WTC11 (cell line): ENCODE data around the gene NSF.

Experiments
- ATF6 ChIP-seq: sonication (generic); formaldehyde crosslinking; IDR thresholded peaks from 2 replicates; pipeline ENCODE4 v1.8.1; 2023; ENCODE audit warnings: mild to moderate bottlenecking, missing genetic modification reagents
- TF ChIP-seq, protein P1 (sequence below): fragments of 200-600 bp; IDR thresholded peaks from 2 replicates; pipeline ENCODE4 v1.8.0; 2022; ENCODE audit warnings: antibody characterized with exemption
- TF ChIP-seq, protein P2 (sequence below): sonication (generic); formaldehyde crosslinking; IDR thresholded peaks from 2 replicates; pipeline ENCODE4 v1.8.1; 2023; ENCODE audit warnings: mild to moderate bottlenecking, missing genetic modification reagents, moderate library complexity

DNA sequence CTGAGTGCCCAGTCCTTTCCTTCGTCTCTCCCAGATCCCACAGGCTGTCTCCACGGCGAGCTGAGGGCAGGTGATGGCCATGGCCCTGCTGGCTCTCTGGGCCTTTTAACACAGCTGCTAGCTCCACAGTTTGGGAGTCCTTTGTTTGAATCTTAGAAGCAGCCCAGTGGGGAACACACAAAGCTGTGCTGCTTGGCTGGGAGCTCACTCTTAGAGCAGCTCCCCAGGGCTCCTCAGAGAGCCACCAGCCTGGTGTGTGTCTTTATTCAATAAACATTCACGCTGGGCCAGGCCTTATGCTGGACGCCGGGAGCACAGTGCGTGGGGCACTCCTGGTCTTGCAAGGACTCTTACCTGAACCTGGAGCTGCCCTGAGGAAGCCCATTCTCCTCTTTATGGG lies 198.3 kb downstream of the NSF start:
- TF ChIP-seq, protein P1, sequence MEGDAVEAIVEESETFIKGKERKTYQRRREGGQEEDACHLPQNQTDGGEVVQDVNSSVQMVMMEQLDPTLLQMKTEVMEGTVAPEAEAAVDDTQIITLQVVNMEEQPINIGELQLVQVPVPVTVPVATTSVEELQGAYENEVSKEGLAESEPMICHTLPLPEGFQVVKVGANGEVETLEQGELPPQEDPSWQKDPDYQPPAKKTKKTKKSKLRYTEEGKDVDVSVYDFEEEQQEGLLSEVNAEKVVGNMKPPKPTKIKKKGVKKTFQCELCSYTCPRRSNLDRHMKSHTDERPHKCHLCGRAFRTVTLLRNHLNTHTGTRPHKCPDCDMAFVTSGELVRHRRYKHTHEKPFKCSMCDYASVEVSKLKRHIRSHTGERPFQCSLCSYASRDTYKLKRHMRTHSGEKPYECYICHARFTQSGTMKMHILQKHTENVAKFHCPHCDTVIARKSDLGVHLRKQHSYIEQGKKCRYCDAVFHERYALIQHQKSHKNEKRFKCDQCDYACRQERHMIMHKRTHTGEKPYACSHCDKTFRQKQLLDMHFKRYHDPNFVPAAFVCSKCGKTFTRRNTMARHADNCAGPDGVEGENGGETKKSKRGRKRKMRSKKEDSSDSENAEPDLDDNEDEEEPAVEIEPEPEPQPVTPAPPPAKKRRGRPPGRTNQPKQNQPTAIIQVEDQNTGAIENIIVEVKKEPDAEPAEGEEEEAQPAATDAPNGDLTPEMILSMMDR, result no peak
- TF ChIP-seq, protein P2, sequence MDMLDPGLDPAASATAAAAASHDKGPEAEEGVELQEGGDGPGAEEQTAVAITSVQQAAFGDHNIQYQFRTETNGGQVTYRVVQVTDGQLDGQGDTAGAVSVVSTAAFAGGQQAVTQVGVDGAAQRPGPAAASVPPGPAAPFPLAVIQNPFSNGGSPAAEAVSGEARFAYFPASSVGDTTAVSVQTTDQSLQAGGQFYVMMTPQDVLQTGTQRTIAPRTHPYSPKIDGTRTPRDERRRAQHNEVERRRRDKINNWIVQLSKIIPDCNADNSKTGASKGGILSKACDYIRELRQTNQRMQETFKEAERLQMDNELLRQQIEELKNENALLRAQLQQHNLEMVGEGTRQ, result no peak
- no peak for TF ChIP-seq ATF6 (CRISPR knock-in tag)
